ENCODE results near the gene CT45A8.
"Not testable (repeated sequence)": the region's sequence is repeated elsewhere in the genome, so short reads cannot be mapped to it uniquely, and the experiment has no call there.

The CT45A8 gene

GRCh38 chrX:135854438-135854837 is at the start of gene CT45A8:
TSS of gene CT45A8 (minus strand) at chrX:135854538. CDS start at chrX:135850783, 3,755 bp downstream.
- DNase-seq (ENCODE audit: low spot score), result not testable (repeated sequence)

DNA sequence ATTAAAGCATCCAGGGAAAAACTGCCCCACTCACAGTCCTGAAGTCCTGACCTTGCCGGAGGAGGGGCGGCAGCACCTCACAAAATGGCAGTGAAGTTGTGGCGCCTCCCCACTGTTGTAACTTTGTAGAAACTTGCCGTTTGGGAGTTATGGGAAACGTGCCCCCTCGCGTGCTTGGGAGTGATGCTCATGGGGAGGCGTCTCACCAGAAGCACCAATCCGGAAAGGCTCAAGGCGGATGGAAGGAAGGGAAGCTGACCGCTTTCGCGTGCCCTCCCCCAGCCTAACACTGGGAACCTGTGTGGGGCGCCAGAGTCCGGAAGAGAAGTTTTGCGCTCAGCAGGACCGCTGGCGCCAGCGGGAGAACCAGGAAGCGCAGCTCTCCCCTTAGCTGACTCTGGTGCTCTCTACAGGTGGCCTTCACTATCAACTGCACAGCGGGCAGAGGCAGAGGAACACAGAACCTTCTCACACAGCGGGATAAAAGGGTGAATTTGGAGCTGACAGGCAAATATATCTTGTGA is 39.0 kb upstream of the CT45A8 start, which contains the start of the genes CT45A10 and SAGE1:
Gene CT45A10, minus strand, starts transcription at position 151 of the 524 bp plus-strand sequence. CDS start 8,100 bp downstream, outside the sequence.
Gene SAGE1, plus strand, starts transcription at position 423 of the 524 bp plus-strand sequence. CDS start 2,527 bp downstream, outside the sequence.
- no peak for DNase-seq (ENCODE audit: low spot score)

DNA sequence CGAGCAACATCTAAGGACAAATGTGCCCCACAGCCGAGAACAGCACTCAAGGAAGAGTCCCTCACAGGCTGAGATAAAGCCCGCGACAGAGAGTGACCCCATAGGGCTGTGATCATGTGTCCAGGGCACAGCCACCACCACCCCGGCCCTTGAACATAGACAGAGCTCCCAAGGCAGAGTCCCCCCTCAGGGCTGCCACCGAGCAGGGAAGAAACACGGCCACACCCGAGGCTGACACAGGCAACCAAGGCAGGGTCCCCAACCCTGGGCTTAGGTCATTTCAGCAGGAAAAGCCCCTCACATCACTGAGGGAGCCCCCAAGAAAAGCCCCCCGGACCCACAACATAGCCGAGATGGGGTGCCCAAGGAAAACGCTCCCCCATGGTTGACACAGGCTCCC is 38.4 kb upstream of the CT45A8 start:
- no peak for DNase-seq (ENCODE audit: low spot score)

DNA sequence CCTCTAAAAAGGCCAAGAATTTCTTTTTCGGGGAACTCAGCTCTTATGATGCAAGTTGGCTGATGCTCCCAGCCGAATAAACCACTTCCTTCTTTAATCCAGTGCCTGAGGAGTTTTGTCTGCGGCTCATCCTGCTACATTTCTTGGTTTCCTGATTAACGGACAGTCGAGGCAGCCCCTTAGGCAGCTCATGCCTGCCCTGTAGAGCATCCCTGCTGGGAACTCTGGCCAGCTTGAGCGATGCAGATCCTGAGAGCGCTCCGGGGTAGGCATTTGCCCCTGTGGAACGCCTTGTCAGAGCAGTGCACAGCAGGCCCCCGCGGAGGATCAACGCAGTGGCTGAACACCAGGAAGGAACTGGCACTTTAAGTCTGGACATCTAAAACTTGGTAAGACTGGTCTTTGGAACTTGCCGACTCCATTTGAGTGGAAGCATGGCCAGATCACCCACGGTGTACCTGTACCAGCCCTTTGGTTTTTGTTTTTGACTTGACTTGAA is 35.8 kb upstream of the CT45A8 start:
- no peak for DNase-seq (ENCODE audit: low spot score)

- DNase-seq (ENCODE audit: low spot score), result not testable (repeated sequence)
These were observed 34.6 kb upstream of the CT45A8 start for GRCh38 chrX:135888976-135889375.

DNA sequence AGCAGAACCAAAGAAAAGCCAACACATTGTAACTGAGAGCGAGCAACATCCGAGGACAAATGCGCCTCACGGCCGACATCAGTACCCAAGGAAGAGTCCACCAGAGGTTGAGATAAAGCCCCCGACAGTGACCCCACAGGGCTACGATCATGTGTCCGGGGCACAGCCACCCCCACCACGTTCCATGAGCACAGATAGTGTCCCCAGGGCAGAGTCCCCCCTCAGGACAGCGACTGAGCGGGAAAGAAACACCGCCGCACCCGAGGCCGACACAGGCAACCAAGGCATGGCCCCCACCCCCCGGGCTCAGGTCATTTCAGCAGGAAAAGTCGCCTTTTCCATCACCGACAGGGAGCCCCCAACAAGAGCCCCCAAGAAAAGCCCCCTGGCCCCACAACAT is 33.9 kb upstream of the CT45A8 start:
- not testable (repeated sequence) for DNase-seq (ENCODE audit: low spot score)

GRCh38 chrX:135882741-135883140 is 28.4 kb upstream of the CT45A8 start:
- DNase-seq (ENCODE audit: low spot score), result not testable (repeated sequence)

DNA sequence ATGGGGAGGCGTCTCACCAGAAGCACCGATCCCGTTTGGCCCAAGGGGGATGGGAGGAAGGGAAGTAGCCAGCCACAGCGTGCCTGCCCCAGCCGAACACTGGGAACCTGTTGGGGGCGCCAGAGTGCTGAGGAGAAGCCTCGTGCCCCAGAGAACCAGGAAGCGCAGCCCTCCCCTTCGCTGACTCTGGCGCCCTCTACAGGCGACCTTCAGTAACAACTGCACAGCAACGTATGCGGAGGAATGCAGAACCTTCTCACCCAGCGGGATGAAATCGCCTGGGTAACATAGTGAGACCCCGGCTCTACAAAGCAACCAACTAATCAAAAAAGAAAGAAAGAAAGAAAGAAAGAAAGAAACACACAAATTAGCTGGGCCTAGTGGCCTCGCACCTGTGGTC is 17.4 kb upstream of the CT45A8 start, which contains the start of gene CT45A9:
Gene CT45A9, minus strand, starts transcription at position 101 of the 400 bp plus-strand sequence. CDS start 3,751 bp downstream, outside the sequence.
- DNase-seq (ENCODE audit: low spot score), result not testable (repeated sequence)

- not testable (repeated sequence) for DNase-seq (ENCODE audit: low spot score)
These were observed 17.2 kb downstream of the CT45A8 start, which contains the start of gene CT45A7 for GRCh38 chrX:135837180-135837579. TSS of gene CT45A7 (minus strand) at chrX:135837280. CDS start at chrX:135833533, 3,747 bp downstream.

- DNase-seq (ENCODE audit: low spot score), result not testable (repeated sequence)
These were observed 34.4 kb downstream of the CT45A8 start, which contains the start of gene CT45A2 for GRCh38 chrX:135819912-135820311. TSS of gene CT45A2 (minus strand) at chrX:135820012. CDS start at chrX:135816265, 3,747 bp downstream.

GRCh38 chrX:135802687-135803086 is 51.7 kb downstream of the CT45A8 start, which contains the start of gene CT45A6:
TSS of gene CT45A6 (minus strand) at chrX:135802787. CDS start at chrX:135798993, 3,794 bp downstream.
- not testable (repeated sequence) for DNase-seq (ENCODE audit: low spot score)

Measured in pons (tissue), 1 donor.